NCI-H1105 treated with DMSO at 0.1 percent for 48 hours (cell line): Measurements from ENCODE around the gene PTK7.
A peak's percentile ranks its signal among the peaks of the same experiment; 100 is the strongest.

Experiments
- DNase-seq: peaks from one replicate; lab custom pipeline; 2025; lab: John Stamatoyannopoulos, UW

The PTK7 gene

DNA sequence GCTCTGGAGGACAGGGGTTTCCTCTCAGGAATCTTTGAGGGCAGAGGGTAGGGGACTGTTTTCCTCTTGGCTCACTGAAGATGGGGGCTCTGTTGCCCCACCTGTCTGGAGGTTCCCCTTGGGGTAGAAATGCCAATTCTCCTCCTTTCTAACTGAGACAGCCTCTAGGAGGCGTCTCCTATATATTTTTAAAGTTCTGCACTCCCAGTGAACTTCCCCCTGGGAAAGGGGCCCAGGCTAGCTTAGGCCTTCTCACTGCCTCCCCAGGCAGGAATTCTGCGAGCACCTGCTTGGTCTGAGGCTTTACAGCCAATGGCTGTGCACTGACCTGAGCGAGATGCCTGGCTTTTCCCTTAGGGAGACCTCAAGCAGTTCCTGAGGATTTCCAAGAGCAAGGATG is 70.1 kb downstream of the PTK7 start:
- no peak for DNase-seq

DNA sequence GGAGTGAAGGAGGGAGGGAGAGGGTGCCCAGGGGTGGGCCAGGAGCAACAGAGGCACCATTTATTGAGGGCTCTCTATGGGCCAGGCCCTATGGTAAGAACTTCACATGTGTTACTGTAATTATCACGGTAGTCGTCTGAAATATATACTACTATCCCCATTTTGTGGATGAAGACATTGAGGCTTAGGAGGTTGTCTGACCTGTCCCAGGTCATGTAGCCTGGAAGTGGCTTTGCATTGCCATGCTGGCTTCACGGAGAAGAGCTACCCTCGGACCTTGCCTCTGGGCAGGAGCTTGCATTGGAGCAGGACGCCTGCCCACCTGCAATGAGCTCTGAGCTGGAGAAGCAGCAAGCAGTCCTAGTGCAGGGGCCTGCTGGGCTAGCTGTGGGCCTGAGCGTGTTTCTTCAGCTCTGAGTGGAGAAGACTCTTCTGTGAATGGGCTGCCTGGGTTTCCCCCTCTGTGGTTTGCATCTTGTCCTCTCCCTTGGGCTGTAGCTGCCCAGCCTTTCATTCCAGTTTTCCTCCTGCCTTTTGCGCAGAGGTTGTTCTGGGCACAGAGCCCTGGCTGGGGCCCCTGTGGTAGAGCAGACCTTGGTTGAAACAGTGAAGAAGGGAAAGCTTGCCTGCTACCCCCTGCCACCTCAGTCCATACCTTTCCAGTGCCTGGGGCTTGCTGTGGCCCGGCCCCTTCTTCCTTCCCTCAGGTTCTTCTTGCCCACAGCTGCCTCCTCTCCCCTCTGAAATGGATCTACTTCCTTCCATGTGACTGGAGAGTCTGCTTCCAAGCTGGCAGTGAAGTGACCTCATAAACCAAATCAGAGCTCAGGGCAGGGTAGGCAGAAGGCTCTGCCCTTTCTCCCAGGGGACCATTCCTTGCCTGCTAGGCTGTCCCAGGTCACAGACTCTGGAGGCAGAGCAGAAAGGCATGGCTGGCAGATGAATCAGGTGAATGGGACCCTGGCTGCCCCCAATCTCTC is 70.9 kb downstream of the PTK7 start:
- no peak for DNase-seq

DNA sequence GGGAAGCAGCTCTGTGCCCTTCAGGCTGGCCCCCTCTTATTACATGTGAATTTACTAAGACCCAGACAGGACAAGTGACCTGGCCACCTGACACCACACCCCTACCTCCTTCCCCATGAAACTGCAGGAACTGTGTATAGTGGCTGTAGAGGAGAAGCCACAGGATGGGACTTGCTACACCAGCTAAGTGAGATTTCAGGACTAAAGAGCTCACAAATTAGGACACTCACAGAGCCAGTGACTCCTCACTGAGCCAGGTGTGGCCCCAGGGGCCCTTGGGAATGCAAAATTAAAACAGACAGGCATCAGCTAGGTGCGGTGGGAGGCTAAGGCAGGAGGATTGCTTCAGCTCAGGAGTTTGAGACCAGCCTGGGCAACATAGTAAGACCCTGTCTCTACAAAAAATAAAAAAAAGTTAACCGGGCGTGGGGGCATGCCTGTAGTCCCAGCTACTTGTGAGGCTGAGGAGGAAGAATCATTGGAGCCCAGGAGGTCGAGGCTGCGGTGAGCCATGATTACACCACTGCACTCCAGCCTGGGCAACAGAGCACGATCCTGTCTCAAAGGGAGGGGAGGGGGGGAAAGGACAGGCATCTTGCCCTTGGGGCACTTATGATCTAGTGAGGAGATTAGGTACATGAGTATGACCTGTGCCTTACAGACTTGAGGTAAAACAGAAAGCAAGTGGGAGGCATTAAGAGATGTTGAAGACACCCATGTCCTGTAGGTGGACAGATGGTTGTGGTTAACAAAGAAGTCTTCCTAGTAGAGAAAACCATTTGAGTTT is 71.8 kb downstream of the PTK7 start:
- DNase-seq = no peak

DNA sequence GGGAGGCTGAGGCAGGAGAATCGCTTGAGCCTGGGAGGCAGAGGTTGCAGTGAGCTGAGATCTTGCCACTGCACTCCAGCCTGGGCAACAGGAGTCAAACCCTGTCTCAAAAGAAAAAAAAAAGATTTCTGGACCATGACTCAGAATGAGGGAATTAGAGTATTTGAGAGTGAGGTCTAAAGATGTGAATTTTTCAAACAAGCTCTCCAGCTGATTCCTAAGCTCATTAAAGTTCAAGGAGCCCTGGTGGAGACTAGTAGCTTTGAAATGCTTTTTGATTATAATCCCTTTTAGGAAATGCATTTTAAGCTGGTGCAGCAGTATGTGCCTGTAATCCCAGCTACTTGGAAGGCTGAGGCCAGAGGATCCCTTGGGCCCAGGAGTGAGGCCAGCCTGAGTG is 73.2 kb downstream of the PTK7 start:
- no peak for DNase-seq

DNA sequence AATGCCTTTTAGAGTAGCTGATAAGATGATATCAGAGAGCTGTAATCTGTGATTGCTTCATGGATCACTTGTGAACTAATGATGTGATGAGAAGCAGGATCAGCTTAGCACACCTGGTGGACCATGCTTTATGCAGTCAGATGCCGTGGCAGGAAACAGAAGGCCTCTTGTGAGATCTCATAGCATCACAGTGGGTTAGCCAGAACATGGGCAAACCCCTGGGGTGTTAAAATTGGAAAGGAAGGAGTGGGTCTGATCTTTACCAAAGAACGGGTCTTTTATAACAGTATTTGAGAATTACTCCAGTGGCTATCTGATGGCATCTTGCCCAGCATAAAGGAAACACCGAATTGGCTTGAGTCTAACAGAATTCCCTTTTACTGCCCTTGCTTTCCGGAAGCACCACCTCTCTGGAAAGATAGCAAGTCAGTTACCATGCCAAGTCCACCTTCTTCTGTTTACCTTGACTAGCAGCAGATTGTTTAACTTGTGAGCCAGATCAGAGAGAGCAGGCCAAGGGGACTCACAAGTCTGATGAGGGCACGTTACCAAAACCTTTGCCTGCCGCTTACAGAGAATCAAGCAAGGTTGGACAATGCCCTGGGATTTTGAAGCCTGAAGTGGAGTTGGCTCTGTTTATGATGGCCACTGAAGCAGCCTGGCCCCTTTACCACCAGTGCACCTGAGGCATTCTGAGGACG is 74.1 kb downstream of the PTK7 start:
- no peak for DNase-seq

DNA sequence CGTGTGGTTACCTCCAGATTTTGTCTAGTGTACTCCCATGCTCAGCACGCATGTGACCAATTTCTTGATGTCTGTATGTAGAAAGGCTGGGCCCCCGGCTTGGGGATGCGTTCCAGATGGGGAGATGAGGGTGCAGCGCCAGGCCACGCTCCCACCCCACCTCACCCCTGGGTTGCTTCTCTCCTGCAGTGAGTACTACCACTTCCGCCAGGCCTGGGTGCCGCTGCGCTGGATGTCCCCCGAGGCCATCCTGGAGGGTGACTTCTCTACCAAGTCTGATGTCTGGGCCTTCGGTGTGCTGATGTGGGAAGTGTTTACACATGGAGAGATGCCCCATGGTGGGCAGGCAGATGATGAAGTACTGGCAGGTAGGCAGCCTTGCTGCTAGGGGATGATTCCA is 83.5 kb downstream of the PTK7 start:
- no peak for DNase-seq

DNA sequence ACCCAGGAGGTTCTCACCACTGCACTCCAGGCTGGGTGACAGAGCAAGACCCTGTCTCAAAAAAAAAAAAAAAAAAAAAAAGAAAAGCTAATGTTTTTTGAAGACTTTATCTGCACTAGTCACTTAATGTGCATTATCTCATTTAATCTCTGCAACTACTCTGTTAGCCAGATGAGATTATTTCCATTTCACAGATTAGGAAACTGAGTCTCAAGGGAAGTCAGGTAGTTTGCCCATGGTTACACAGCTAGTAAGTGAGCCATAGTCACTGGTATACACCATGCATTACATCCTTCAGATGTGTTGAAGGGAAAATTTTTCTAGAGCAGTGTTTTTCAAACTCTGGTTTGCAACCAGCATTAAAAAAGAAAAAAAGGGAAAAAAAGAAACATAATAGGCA is 87.8 kb downstream of the PTK7 start:
- DNase-seq = no peak

DNA sequence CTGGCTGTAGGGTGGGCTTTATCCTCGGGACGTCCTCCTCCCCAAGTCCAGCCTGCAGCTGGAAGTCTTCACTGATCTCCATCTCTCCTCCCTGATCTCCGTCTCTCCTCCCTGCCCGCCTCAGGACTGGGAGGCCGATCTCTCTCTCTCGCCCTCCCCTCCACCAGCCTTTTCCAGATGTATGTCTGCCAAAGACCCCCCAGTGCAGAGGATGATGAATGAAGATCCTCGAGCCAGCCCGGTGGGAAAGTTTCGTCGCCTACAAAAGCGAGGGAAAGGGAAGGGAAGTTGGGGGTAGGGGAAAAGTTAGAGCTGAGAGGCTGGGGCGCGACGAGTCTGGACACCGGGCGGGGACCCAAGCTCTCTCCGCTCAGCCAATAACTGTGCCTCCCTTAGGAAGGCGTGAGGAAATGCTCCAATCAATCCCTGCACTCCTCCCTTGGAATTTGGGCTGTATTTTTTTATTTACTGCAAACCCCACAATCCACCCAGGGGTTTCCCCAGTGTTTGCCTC is 94.4 kb downstream of the PTK7 start:
- DNase-seq = peak; percentile 89

DNA sequence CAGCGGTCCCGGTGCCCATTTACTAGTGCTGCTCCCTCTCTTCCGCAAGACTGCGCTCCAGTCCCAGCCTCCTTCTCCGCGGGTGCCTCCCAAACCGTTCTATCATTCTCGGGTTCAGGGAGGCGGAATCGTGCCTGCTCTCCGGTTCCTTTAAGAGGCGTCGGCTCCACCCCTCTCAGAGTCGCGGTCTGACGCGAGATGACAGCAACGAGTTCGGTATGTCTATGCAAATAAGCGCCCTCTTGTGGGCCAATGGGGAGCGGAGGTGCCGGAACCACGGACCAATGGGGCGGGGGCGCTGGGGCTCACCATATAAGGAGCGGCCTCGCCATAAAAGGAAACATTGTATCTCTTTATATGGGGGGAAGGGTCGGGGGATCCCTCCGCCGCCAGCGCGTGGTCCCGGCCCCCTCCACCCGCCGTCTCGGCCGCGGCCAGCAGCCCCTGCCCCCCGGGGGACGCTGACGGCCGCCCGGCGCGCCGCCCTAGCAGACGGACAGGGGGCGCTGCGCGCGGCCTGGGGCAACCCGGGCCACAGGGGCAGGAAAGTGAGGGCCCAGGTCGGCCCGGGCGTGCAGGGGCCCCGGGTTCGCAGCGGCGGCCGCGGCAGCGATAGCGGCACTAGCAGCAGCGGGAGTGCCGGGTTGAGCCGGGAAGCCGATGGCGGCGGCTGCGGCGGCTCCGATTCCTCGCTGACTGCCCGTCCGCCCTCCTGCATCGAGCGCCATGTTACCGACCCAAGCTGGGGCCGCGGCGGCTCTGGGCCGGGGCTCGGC is 95.0 kb downstream of the PTK7 start, which contains the start of gene SRF:
Gene SRF (plus strand): TSS at position 339 of the 776 bp plus-strand sequence. CDS start 388 bp downstream, at position 727.
- DNase-seq = peak; percentile 99

DNA sequence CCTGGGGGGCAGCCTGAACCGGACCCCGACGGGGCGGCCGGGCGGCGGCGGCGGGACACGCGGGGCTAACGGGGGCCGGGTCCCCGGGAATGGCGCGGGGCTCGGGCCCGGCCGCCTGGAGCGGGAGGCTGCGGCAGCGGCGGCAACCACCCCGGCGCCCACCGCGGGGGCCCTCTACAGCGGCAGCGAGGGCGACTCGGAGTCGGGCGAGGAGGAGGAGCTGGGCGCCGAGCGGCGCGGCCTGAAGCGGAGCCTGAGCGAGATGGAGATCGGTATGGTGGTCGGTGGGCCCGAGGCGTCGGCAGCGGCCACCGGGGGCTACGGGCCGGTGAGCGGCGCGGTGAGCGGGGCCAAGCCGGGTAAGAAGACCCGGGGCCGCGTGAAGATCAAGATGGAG is 95.6 kb downstream of the PTK7 start:
- no peak for DNase-seq

DNA sequence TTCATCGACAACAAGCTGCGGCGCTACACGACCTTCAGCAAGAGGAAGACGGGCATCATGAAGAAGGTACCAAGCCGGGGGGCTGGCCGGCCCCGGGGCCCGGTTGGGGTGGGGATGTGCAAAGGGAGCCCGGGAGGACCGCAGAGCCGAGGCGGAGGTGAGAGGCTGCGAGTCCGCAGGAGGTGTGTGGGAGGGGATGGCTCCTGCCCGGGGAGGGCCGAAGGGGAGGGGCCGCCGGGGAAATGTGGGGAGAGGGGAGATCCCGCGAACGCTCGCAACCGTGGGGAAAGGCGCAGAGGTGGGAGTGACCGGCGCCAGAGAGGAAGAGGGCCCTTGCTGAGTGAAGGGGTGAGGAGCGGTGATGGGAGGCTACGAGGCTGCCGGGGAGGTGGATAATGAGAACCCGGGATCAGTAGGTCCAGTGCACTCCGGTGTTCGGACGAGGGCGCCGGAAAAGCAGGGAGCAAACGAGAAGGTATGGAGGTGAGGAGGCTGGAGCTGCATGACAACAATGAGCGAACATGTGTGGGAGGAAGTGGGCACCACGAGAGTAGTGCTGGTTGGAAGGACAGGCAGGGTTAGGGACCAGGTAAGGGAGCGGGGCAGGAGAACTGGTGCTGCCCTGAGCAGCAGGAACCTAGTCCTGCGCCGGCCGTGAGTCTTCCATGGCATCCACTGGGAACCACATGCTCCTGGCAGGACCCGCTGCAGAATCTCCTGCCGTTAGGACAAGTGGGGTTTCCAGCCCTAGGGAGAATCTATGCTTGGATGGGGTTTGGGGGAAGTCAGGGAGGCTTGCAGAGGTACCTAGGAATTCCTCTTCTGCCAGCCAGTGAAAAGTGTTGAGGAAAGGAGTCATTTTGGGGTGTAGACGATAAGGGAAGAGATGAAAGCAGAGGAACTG is 96.2 kb downstream of the PTK7 start:
- DNase-seq = peak; percentile 17

DNA sequence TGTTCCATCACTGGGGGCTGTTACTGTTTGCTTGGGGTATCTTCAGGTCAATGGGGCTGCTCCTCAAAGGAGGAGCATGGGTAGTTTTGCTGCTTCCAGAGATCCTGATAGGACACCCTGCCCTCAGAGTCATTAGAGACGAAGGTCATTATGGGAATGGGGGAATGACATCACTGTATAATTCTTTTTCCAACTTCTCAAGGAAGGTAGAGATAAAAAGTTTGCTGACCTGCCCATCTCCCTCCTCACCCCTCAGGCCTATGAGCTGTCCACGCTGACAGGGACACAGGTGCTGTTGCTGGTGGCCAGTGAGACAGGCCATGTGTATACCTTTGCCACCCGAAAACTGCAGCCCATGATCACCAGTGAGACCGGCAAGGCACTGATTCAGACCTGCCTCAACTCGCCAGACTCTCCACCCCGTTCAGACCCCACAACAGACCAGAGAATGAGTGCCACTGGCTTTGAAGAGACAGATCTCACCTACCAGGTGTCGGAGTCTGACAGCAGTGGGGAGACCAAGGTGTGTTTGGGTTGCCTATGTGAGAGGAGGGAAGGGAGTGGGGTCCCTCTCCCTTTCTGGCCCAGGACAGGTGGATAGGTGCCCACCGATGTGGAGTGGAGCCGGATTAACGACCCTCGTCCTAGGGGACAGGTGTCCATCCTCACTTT is 97.6 kb downstream of the PTK7 start:
- DNase-seq = no peak

DNA sequence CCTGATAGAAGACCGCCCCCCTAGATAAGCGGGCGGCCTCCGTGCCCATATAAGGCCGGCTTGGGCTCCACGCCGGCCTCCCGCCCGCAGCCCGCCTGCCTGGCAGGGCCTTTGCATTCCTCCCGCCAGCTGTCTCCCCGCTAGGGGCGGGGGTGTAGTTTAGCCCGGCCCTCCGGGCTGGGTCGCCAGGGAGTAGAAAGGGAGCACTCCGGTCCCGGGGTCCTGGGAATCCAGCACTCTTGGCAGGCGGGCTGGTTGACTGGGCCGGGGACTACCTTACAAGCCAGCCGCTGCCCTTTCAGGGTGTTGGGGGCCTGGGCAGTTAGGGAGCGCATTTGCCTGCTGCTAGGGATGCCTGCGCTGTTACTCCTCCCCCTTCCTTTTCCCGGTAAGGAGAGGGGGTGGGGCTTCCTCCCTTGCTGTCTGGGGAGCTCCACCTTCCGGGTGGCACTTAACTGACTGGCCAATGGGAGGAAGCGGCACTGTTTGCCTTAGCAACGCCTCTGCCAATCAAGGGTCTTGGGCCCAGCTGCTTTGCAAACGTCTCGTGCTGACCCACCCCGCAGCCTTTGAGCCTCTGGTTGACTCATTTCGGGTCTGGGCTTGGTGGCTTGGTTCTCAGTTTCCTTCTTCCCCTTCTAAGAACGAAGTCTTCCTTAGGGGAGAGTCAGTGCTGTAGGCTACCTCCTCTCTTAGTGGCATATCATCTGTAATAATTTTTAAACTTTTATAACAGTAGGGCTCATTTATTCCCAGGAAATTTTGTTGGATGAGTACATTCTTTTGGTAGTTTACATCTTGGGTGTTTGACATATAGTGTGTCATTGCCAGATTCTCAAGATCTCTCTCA is 98.4 kb downstream of the PTK7 start:
- peak; percentile 99 for DNase-seq

DNA sequence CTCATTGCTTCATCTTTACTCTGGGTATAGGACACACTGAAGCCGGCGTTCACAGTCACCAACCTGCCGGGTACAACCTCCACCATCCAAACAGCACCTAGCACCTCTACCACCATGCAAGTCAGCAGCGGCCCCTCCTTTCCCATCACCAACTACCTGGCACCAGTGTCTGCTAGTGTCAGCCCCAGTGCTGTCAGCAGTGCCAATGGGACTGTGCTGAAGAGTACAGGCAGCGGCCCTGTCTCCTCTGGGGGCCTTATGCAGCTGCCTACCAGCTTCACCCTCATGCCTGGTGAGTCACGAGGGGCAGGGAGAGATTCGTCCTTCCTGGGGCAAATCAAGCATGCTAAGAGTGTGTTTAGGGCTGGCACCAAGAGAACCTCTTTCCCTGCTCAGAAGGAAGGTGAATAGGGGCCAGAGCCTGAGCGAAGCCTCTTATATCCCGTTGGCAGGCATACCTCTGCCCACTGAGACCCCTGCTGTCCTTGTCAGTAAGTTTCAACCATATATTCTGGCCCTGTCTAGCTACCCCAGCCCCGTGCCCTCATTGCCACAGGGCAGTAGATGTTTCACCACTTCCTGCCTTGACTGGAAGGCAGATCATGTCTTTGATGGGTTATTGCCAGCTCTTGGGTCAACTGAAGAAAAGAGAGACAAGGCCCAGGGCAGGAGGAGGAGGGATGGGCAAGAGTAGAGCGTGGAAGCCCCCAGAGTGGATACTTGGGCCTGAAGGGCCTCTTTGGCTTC is 99.7 kb downstream of the PTK7 start:
- DNase-seq = no peak

DNA sequence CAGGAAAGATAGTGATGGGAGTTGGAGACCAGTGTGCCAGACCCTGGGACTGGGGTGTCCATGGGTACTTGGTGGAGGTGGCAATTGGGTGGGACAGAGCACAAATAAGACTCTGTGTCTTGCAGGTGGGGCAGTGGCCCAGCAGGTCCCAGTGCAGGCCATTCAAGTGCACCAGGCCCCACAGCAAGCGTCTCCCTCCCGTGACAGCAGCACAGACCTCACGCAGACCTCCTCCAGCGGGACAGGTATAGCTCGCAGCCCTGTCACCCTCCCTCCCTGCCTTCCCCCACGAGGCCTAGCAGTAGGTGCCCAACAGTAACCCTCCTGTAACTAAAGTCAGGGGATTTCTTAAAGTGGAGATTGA is 100.3 kb downstream of the PTK7 start:
- no peak for DNase-seq

DNA sequence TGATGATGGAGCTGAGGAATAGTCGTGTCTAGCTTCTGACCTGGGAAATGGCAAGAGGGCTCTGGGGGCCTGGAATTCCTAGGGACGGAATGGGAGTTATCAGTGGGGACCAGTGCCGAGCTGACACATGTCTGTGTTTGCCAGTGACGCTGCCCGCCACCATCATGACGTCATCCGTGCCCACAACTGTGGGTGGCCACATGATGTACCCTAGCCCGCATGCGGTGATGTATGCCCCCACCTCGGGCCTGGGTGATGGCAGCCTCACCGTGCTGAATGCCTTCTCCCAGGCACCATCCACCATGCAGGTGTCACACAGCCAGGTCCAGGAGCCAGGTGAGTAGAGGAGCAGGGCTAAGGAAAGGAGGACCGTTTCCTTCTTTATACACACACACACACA is 102.0 kb downstream of the PTK7 start:
- DNase-seq = no peak

DNA sequence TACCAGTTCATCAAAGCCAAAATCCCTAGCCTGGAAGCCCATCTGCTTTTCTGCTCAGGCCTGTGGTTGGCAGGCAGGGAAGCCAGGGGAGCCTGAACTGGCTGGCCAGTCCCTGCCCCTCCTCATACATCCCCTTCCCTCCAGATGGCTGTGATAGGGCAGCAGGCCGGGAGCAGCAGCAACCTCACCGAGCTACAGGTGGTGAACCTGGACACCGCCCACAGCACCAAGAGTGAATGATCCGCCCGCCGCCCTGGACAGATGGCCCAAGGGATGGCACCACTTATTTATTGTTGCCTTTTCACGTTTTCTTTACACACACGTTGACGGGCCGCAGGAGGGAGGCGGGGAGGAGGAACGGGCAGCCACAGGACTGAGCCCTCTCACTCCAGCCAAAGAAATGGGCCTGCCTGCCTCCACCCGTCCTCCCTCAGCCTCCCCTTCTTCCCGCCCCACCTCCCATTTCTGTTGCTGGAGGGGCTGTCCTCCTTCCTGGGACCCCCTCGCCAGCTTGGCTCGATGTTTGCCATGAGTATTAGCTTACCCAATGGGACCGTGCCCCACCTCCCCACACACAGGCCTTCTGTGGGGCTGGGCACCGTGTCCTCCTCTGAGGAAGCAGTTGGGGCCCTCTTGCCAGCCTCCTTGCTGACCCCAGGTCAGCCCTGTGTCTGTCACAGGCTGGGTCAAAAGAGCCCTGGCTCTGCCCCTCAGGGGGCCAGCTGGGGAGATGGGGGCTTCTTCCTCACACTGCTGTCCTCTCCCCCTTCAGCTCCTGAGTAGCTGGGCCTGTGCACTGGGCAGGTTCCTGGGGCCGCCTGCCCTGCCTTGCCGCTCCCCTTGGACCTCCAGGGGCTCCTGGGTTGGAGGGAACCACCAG is 103.1 kb downstream of the PTK7 start:
- no peak for DNase-seq
